ENCODE results near the gene PANX1.

DNA sequence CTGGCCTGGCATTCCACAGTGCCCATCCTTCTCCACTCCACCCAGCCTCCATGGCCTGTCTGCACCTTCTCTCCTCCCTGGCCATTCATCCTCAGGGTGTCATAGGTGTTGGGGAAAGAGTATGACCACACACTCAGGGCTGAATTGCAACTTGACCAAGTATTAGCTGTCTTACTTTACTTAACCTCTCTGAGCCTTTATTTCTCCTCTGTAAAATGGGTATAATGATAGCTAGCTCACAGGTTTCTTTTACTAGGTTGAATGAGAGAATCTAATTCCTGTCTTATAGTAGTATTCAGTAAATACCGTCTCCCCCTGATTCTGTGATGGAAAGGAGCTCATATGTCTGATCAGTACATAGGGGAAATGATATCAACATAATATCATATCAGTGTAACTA lies 16.0 kb downstream of the PANX1 start:
- TF ChIP-seq POLR2A (IDR thresholded peaks at IDR 0.05; ENCODE audit: low read length) = no peak
- TF ChIP-seq GATA1 (IDR thresholded peaks at IDR 0.05; ENCODE audit: low read depth, low read length) = no peak
